GM18909 (cell line): ENCODE results near the gene BRME1.

ENCODE experiments used
- ATAC-seq: cut with Tn5 transposase; IDR thresholded peaks from one replicate; pipeline ENCODE4 v1.9.1; 2021; ENCODE audit warnings: mild to moderate bottlenecking; ENCODE audit not compliant: unreplicated experiment, poor library complexity

BRME1 gene

GRCh38 chr19:13848798-13849676 is 56.9 kb downstream of the BRME1 start:
- no peak for ATAC-seq

- no peak for ATAC-seq
Observed at GRCh38 chr19:13848340-13848677, 57.6 kb downstream of the BRME1 start.

GRCh38 chr19:13847407-13848339 is 58.2 kb downstream of the BRME1 start:
- ATAC-seq: peak; percentile 21

GRCh38 chr19:13846557-13847406 is 59.1 kb downstream of the BRME1 start:
- ATAC-seq: peak; percentile 49

GRCh38 chr19:13844130-13844631 is 61.7 kb downstream of the BRME1 start:
- ATAC-seq: no peak

GRCh38 chr19:13843104-13843921 is 62.6 kb downstream of the BRME1 start:
- ATAC-seq: no peak

GRCh38 chr19:13842291-13843103 is 63.4 kb downstream of the BRME1 start:
- no peak for ATAC-seq

- ATAC-seq: no peak
Observed at GRCh38 chr19:13841962-13842290, 64.0 kb downstream of the BRME1 start.

- ATAC-seq: no peak
Observed at GRCh38 chr19:13841086-13841961, 64.6 kb downstream of the BRME1 start.

- ATAC-seq: no peak
Observed at GRCh38 chr19:13840305-13841085, 65.4 kb downstream of the BRME1 start.

GRCh38 chr19:13839938-13840304 is 66.0 kb downstream of the BRME1 start:
- ATAC-seq: peak; percentile 1

- ATAC-seq: peak; percentile 38
Observed at GRCh38 chr19:13839130-13839937, 66.6 kb downstream of the BRME1 start.

GRCh38 chr19:13838435-13839129 is 67.3 kb downstream of the BRME1 start:
- ATAC-seq: no peak

GRCh38 chr19:13835791-13836723 is 69.9 kb downstream of the BRME1 start:
- no peak for ATAC-seq
